RCC 7860 (cell line): ENCODE measurements around the gene TEP1.
A peak's percentile ranks its signal among the peaks of the same experiment; 100 is the strongest.
"Not testable (repeated sequence)": the region's sequence is repeated elsewhere in the genome, so short reads cannot be mapped to it uniquely, and the experiment has no call there.

Experiments used
- DNase-seq: peaks from one replicate; pipeline ENCODE4 v3.0.0-alpha.2; 2015; ENCODE audit warnings: low spot score
- FAIRE-seq: peaks from 2 replicates; lab custom pipeline; 2012; peaks lifted over from hg19 to GRCh38; lab: Jason Lieb, UNC

TEP1 gene

GRCh38 chr14:20412876-20413743 is at the start of gene TEP1:
Gene TEP1 (minus strand): TSS chr14:20413501. CDS start chr14:20408439, 5,062 bp downstream.
- peak; percentile 52 for DNase-seq
- no peak for FAIRE-seq

GRCh38 chr14:20461225-20462141 is 48.2 kb upstream of the TEP1 start, which contains the start of gene PIP4P1:
Gene PIP4P1 (minus strand): TSS chr14:20461434. CDS start chr14:20461325, 109 bp downstream.
- FAIRE-seq: peak; percentile 78

GRCh38 chr14:20460458-20461224 is 47.3 kb upstream of the TEP1 start:
- no peak for FAIRE-seq
- DNase-seq: no peak

More at GRCh38 chr14:20461225-20462141, 48.2 kb upstream of the TEP1 start, which contains the start of gene PIP4P1:
- peak; percentile 96 for DNase-seq

GRCh38 chr14:20458031-20458789 is 44.9 kb upstream of the TEP1 start:
- no peak for FAIRE-seq
- DNase-seq: no peak

- FAIRE-seq: no peak
- DNase-seq: no peak
Observed at GRCh38 chr14:20456971-20457370, 43.7 kb upstream of the TEP1 start.

- peak; percentile 57 for DNase-seq
- no peak for FAIRE-seq
Observed at GRCh38 chr14:20455355-20456300, 42.3 kb upstream of the TEP1 start.

GRCh38 chr14:20454516-20455354 is 41.4 kb upstream of the TEP1 start, which contains the start of the genes APEX1 and OSGEP:
Gene APEX1 (plus strand): TSS chr14:20455226. CDS start chr14:20455646, 420 bp downstream.
Gene OSGEP (minus strand): TSS chr14:20454812. CDS start chr14:20454683, 129 bp downstream.
- peak; percentile 69 for FAIRE-seq

GRCh38 chr14:20452831-20453230 is 39.5 kb upstream of the TEP1 start:
- not testable (repeated sequence) for FAIRE-seq, DNase-seq

More at GRCh38 chr14:20454516-20455354, 41.4 kb upstream of the TEP1 start, which contains the start of the genes APEX1 and OSGEP:
- DNase-seq: peak; percentile 89

- FAIRE-seq (no peak), DNase-seq (no peak)
Observed at GRCh38 chr14:20446889-20447288, 33.6 kb upstream of the TEP1 start.

- FAIRE-seq, DNase-seq: not testable (repeated sequence)
Observed at GRCh38 chr14:20443650-20444049, 30.3 kb upstream of the TEP1 start.

GRCh38 chr14:20441461-20441860 is 28.2 kb upstream of the TEP1 start:
- DNase-seq: no peak

GRCh38 chr14:20440882-20441281 is 27.6 kb upstream of the TEP1 start:
- FAIRE-seq (no peak), DNase-seq (no peak)

More at GRCh38 chr14:20441461-20441860, 28.2 kb upstream of the TEP1 start:
- no peak for FAIRE-seq

- DNase-seq (no peak), FAIRE-seq (no peak)
Observed at GRCh38 chr14:20440465-20440864, 27.2 kb upstream of the TEP1 start.

- DNase-seq: no peak
- FAIRE-seq: no peak
Observed at GRCh38 chr14:20438664-20439063, 25.4 kb upstream of the TEP1 start.

GRCh38 chr14:20436363-20436755 is 23.1 kb upstream of the TEP1 start:
- FAIRE-seq: no peak

GRCh38 chr14:20435582-20436362 is 22.5 kb upstream of the TEP1 start, which contains the start of gene KLHL33:
Gene KLHL33 (minus strand): TSS chr14:20436166. CDS start chr14:20435811, 355 bp downstream.
- no peak for DNase-seq
- FAIRE-seq: no peak

More at GRCh38 chr14:20436363-20436755, 23.1 kb upstream of the TEP1 start:
- no peak for DNase-seq
